Calu3 (cell line): ENCODE data around the gene OSCP1. TPM values are rescaled to one million over a fixed set of nuclear protein-coding genes. Genes with fewer than 3 reads are reported as not detected.

Experiments
- BruUV-seq: library from RNA; stranded (reverse); fragments of 400-500 nt; replicated peaks from 2 replicates; lab custom pipeline; 2021; lab: Mats Ljungman, UMichigan
- CTCF ChIA-PET: fragments of 300-600 bp; sonication (Branson Sonifier 250); formaldehyde crosslinking; loops from one replicate; lab custom pipeline; 2022; ENCODE audit warnings: antibody characterized with exemption; lab: Charles Lee
- DNase-seq: peaks from one replicate; pipeline ENCODE4 v3.0.0; 2022
- H3K27ac Mint-ChIP-seq: one replicate; pipeline ENCODE4 v1.8.0; 2022; ENCODE audit warnings: mixed read lengths; ENCODE audit not compliant: unreplicated experiment
- H3K27me3 Mint-ChIP-seq: one replicate; pipeline ENCODE4 v1.8.0; 2022; ENCODE audit warnings: mixed read lengths; ENCODE audit not compliant: unreplicated experiment
- H3K36me3 Mint-ChIP-seq: one replicate; pipeline ENCODE4 v1.8.0; 2022; ENCODE audit warnings: mild to moderate bottlenecking, moderate library complexity, mixed read lengths; ENCODE audit not compliant: insufficient read depth, unreplicated experiment
- H3K4me1 Mint-ChIP-seq: one replicate; pipeline ENCODE4 v1.8.0; 2022; ENCODE audit warnings: mild to moderate bottlenecking, low read depth, mixed read lengths; ENCODE audit not compliant: unreplicated experiment
- H3K4me3 Mint-ChIP-seq: one replicate; pipeline ENCODE4 v1.8.0; 2022; ENCODE audit warnings: mild to moderate bottlenecking, low read depth, moderate library complexity, mixed read lengths; ENCODE audit not compliant: unreplicated experiment
- H3K9me3 Mint-ChIP-seq: one replicate; pipeline ENCODE4 v1.8.0; 2022; ENCODE audit warnings: low read depth, mixed read lengths; ENCODE audit not compliant: unreplicated experiment
- intact Hi-C: fragments of 100-400 bp; cut with micrococcal nuclease; formaldehyde crosslinking; loops from one replicate; pipeline ENCODE4 v1.10.0; 2022; ENCODE audit not compliant: unreplicated experiment
- total RNA-seq: library from RNA; stranded (reverse); gene quantifications from 2 replicates; pipeline ENCODE4 v1.2.3, GENCODE V29; 2022
- TF ChIP-seq, protein P1 (sequence below): fragments of 200-600 bp; IDR thresholded peaks from one replicate; pipeline ENCODE4 v1.8.0; 2022; ENCODE audit warnings: antibody characterized with exemption; ENCODE audit not compliant: unreplicated experiment

The OSCP1 gene
- total RNA-seq, 1 experiment from 2014 or later = 2.0 TPM

DNA sequence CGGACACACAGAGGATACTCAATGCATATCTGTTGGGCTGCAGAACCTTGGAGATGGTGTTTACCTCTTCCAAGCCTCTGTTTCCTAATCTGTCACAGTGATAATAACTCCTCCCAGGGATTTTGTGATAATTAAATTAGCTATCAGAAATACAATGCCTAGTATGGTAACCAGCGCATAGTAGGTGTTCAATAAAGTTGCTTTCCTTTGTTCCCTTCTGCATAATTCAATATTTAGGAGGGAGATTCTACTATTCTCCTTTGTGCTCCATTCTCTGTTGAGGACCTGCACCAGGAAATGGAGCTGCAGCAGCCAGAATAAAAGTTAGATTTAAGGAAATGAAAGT is 35.8 kb upstream of the OSCP1 start:
- peaks cover 7% of the 10 kb centered on the region for H3K27me3 Mint-ChIP-seq
- H3K9me3 Mint-ChIP-seq = no peaks in the 10 kb centered on the region
- DNase-seq = no peak
- intact Hi-C loops = no loop called here
- CTCF ChIA-PET = interaction anchor here (2.3 kb wide), 1 partner anchor 30 kb away, joined by 11 read pairs; no protein-coding TSS in a partner anchor
- no TSS peak for BruUV-seq
- H3K4me1 Mint-ChIP-seq = peaks cover 24% of the 10 kb centered on the region
- TF ChIP-seq, protein P1, sequence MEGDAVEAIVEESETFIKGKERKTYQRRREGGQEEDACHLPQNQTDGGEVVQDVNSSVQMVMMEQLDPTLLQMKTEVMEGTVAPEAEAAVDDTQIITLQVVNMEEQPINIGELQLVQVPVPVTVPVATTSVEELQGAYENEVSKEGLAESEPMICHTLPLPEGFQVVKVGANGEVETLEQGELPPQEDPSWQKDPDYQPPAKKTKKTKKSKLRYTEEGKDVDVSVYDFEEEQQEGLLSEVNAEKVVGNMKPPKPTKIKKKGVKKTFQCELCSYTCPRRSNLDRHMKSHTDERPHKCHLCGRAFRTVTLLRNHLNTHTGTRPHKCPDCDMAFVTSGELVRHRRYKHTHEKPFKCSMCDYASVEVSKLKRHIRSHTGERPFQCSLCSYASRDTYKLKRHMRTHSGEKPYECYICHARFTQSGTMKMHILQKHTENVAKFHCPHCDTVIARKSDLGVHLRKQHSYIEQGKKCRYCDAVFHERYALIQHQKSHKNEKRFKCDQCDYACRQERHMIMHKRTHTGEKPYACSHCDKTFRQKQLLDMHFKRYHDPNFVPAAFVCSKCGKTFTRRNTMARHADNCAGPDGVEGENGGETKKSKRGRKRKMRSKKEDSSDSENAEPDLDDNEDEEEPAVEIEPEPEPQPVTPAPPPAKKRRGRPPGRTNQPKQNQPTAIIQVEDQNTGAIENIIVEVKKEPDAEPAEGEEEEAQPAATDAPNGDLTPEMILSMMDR = no peak
- H3K36me3 Mint-ChIP-seq = peaks cover 9% of the 10 kb centered on the region
- H3K4me3 Mint-ChIP-seq = no peak overlapping the region
- H3K27ac Mint-ChIP-seq = peak overlapping the region; percentile 36

DNA sequence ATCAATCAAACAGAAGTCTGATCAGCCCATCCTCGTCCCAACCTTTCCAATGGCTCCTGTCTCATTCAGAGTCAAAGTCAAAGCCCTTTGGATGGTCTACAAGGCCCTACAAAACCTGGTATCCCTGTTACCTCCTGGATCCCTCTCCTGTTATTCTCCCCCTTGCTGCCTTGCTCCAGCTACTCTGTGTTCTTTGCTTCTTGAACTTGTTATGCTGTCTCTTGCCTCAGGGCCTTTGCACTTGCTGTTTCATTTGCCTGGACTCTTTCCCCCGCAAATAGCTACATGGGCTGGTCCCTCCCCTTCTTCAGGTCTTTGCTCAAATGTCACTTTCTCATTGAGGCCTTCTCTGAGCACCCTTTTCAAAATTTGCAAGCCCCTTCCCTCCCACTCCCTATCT is 33.8 kb upstream of the OSCP1 start:
- Mint-ChIP-seq H3K27me3 (peaks cover 21% of the 10 kb centered on the region), H3K4me1 (peaks cover 24% of the 10 kb centered on the region), H3K9me3 (no peaks in the 10 kb centered on the region), H3K27ac (no peak overlapping the region), H3K36me3 (peaks cover 9% of the 10 kb centered on the region), H3K4me3 (no peak overlapping the region)
- no peak for DNase-seq
- TF ChIP-seq, protein P1 = no peak
- CTCF ChIA-PET = no interaction called here
- intact Hi-C loops = no loop called here
- no TSS peak for BruUV-seq

DNA sequence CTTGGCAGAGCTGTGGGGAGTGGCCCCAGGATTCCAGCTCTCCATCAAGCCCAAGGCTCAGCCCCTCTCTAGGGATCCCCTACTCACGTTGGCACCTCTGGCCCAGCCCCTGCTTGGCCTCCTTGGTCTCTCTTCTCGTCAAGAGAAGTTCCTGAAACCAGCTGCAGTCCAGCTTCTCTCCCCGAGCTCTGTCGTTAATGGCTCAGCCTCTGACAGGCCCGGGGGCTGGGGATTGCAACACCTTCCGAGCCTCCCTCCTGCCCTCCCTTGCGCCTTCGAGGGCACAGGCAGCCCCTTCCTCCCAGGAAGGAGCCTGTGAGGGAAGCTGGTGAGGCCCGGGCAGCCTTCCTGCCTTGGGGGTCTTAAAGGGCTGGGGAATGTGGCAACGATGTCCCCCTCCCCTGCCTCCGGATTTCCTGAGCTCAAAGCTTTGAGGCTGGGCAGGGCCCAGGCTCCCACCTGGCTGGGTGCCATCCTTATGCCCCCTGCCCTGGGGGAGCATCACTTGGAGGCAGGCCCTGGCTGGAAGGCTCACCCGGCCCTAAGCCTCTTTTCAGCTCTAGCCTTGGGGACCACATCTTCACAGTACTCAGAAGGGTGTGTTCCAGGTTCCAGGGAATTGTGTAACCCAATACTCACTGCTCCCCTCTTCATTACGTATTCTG is 32.6 kb upstream of the OSCP1 start, which contains the start of gene CSF3R:
TSS of gene CSF3R (minus strand) at position 190 of the 665 bp plus-strand sequence. CDS start 3,417 bp downstream, outside the sequence.
- Mint-ChIP-seq H3K9me3 (no peaks in the 10 kb centered on the region), H3K4me1 (peaks cover 24% of the 10 kb centered on the region), H3K4me3 (no peak within 1 kb of the TSS)

DNA sequence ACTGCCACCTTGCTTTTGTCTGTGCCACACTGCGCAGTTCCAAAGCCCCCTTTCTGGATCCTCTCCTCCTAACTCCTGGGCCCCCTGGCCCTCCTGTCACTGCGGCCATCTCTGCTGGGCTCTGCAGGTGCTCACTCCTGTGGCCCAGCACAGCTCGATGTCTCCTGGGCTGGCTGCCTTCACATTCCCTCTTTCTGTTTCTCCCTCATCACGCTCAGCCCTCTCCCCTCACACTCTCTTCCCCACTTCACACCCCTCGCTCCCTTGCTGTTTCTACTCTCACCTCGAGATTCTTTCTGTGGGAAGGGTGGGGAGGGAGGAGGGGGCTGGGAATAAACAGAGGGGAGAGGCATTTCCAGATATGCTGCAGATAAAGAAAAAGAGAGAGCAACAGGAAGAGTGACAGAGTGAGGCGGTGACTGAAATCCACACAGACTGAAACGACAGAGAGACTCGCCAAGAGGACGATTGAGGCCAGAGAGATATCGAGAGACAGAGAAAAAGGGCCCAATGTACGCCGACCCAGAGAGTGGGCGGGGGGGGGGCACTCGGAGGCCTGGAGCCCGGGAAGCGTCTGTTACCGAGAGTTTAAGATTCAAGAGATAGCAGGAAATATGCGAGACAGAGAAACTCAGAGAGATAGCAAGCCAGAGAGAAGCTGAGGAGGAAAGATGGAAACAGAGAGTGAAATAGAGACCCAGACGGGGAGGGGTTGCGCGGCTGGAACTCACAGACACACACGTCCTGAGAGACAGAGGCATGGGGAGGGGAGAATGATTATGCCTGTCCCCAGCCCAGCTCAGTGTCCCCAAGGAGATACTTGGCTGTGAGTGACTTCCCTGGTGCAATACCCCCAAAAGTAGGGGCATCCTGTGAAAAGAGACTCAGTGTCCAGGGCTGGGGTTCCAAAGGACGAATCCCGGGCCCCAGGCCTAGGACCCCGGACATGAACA is 31.8 kb upstream of the OSCP1 start:
- CTCF ChIA-PET = interaction anchor here (0.6 to 0.7 kb wide), 2 partner anchors 34 to 47 kb away, joined by 4 to 6 read pairs; no protein-coding TSS in a partner anchor
- no TSS peak for BruUV-seq
- H3K4me3 Mint-ChIP-seq = no peak overlapping the region
- TF ChIP-seq, protein P1 = no peak
- no peaks in the 10 kb centered on the region for H3K9me3 Mint-ChIP-seq
- intact Hi-C loops = no loop called here
- peaks cover 18% of the 10 kb centered on the region for H3K4me1 Mint-ChIP-seq
- H3K27me3 Mint-ChIP-seq = peaks cover 25% of the 10 kb centered on the region
- no peak for DNase-seq
- H3K36me3 Mint-ChIP-seq = peaks cover 5% of the 10 kb centered on the region
- H3K27ac Mint-ChIP-seq = no peak overlapping the region

More for the DNA sequence above, 32.6 kb upstream of the OSCP1 start, which contains the start of gene CSF3R:
- no peak for DNase-seq
- CTCF ChIA-PET = no interaction called here
- H3K27me3 Mint-ChIP-seq = peaks cover 25% of the 10 kb centered on the region
- no TSS peak for BruUV-seq
- no peak within 1 kb of the TSS for H3K27ac Mint-ChIP-seq
- TF ChIP-seq, protein P1 = no peak
- intact Hi-C loops = no loop called here
- H3K36me3 Mint-ChIP-seq = peaks cover 9% of the 10 kb centered on the region
